ENCODE data around the gene CNN1.

DNA sequence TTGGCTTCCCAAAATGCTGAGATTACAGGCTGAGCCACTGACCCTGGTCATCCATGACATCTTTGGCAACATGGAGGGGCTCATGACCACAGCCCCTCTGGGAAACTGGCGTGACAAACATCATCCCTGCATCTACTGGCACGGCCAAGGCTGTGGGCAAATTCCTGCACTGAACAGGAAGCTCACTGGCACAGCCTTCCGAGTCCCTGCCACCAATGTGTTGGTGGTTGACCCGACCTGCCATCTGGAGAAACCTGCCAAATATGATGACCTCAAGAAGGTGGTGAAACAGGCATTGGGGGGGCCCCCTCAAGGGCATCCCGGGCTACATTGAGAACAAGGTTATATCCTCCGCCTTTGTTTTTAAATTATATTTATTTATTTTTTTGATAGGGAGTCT lies 47.7 kb downstream of the CNN1 start:
- TF ChIP-seq, protein P1, sequence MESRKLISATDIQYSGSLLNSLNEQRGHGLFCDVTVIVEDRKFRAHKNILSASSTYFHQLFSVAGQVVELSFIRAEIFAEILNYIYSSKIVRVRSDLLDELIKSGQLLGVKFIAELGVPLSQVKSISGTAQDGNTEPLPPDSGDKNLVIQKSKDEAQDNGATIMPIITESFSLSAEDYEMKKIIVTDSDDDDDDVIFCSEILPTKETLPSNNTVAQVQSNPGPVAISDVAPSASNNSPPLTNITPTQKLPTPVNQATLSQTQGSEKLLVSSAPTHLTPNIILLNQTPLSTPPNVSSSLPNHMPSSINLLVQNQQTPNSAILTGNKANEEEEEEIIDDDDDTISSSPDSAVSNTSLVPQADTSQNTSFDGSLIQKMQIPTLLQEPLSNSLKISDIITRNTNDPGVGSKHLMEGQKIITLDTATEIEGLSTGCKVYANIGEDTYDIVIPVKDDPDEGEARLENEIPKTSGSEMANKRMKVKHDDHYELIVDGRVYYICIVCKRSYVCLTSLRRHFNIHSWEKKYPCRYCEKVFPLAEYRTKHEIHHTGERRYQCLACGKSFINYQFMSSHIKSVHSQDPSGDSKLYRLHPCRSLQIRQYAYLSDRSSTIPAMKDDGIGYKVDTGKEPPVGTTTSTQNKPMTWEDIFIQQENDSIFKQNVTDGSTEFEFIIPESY (IDR thresholded peaks at IDR 0.05; ENCODE audit: borderline replicate concordance, low read depth) = no peak
- TF ChIP-seq RAD21 (IDR thresholded peaks at IDR 0.05; ENCODE audit: low read length) (no peak), TAF1 (IDR thresholded peaks at IDR 0.05; ENCODE audit: borderline replicate concordance, low read depth, low read length) (no peak), GATA2 (CRISPR knock-in tag; IDR thresholded peaks at IDR 0.05) (no peak)
- TF ChIP-seq, protein P2, sequence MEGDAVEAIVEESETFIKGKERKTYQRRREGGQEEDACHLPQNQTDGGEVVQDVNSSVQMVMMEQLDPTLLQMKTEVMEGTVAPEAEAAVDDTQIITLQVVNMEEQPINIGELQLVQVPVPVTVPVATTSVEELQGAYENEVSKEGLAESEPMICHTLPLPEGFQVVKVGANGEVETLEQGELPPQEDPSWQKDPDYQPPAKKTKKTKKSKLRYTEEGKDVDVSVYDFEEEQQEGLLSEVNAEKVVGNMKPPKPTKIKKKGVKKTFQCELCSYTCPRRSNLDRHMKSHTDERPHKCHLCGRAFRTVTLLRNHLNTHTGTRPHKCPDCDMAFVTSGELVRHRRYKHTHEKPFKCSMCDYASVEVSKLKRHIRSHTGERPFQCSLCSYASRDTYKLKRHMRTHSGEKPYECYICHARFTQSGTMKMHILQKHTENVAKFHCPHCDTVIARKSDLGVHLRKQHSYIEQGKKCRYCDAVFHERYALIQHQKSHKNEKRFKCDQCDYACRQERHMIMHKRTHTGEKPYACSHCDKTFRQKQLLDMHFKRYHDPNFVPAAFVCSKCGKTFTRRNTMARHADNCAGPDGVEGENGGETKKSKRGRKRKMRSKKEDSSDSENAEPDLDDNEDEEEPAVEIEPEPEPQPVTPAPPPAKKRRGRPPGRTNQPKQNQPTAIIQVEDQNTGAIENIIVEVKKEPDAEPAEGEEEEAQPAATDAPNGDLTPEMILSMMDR (IDR thresholded peaks at IDR 0.05) = no peak
